SK-N-SH (cell line): ENCODE measurements around the gene CD28. TPM values are rescaled to one million over a fixed set of nuclear protein-coding genes. Genes with fewer than 3 reads are reported as not detected.

ENCODE experiments used
- CTCF ChIA-PET: fragments of 300-600, 350-600 bp; formaldehyde crosslinking; extraction: SDS; loops from one replicate; lab custom pipeline; 2021; lab: Yijun Ruan, JAX
- POLR2A ChIA-PET: fragments of 350-600 bp; sonication (Branson Sonifier 250); formaldehyde crosslinking; extraction: SDS; loops from one replicate; lab custom pipeline; 2020; ENCODE audit warnings: antibody characterized with exemption, inconsistent platforms; lab: Yijun Ruan, JAX
- DNase-seq: peaks from one replicate; pipeline ENCODE4 v3.0.0; 2012
- H2AFZ ChIP-seq: fragments of 200-600 bp; sonication (generic); 2 replicates; pipeline ENCODE4 v1.8.1; 2016; ENCODE audit warnings: antibody characterized with exemption, mild to moderate bottlenecking, low read depth
- H3F3A ChIP-seq: fragments of 200-600 bp; sonication (generic); replicated peaks from 2 replicates; pipeline ENCODE3; 2016; ENCODE audit warnings: antibody characterized with exemption, mild to moderate bottlenecking; ENCODE audit not compliant: insufficient read depth
- H3K27ac ChIP-seq, 2 experiments: fragments of 200-500 bp in 1 of 2; fragments of 200-600 bp in 1 of 2; sonication (Bioruptor generic) in 1 of 2; sonication (generic), shearing (Covaris generic) in 1 of 2; 2 replicates each; pipeline versions ENCODE4 v1.5.1 to v1.6.1; 2014 to 2016; ENCODE audit warnings: low read depth in 2 of 2, inconsistent platforms in 1 of 2, low read length in 1 of 2, mild to moderate bottlenecking in 1 of 2, mixed read lengths in 1 of 2
- H3K27me3 ChIP-seq: fragments of 200-600 bp; sonication (generic), shearing (Covaris generic); 2 replicates; pipeline ENCODE4 v1.6.1; 2016; ENCODE audit warnings: mixed run types; ENCODE audit not compliant: insufficient read depth
- H3K36me3 ChIP-seq, 2 experiments: fragments of 200-500 bp in 1 of 2; fragments of 200-600 bp in 1 of 2; sonication (Bioruptor generic) in 1 of 2; sonication (generic) in 1 of 2; replicated peaks in 1 of 2; 2 replicates each; pipeline versions ENCODE3 to v1.5.1; 2014 to 2016; ENCODE audit warnings: low read length in 1 of 2, mild to moderate bottlenecking in 1 of 2; ENCODE audit not compliant: insufficient read depth in 2 of 2, control insufficient read depth in 1 of 2
- H3K4me1 ChIP-seq, 2 experiments: fragments of 200-500 bp in 1 of 2; fragments of 200-600 bp in 1 of 2; sonication (Bioruptor generic) in 1 of 2; sonication (generic), shearing (Covaris generic) in 1 of 2; 2 replicates each; pipeline versions ENCODE4 v1.5.1 to v1.6.1; 2014 to 2016; ENCODE audit warnings: low read depth in 1 of 2, low read length in 1 of 2, mixed run types in 1 of 2; ENCODE audit not compliant: insufficient read depth in 2 of 2, control insufficient read depth in 1 of 2
- H3K4me2 ChIP-seq: fragments of 200-600 bp; sonication (generic), shearing (Covaris generic); 2 replicates; pipeline ENCODE4 v1.6.1; 2017; ENCODE audit warnings: mixed run types
- H3K4me3 ChIP-seq, 2 experiments: fragments of 200-500 bp in 1 of 2; fragments of 200-600 bp in 1 of 2; sonication (Bioruptor generic) in 1 of 2; sonication (generic), shearing (Covaris generic) in 1 of 2; 2 replicates each; pipeline versions ENCODE4 v1.5.1 to v1.8.1; 2014 to 2016; ENCODE audit warnings: low read depth in 2 of 2, inconsistent platforms in 1 of 2, low read length in 1 of 2, mild to moderate bottlenecking in 1 of 2, mixed read lengths in 1 of 2, moderate library complexity in 1 of 2
- H3K79me2 ChIP-seq: fragments of 200-600 bp; sonication (generic); 2 replicates; pipeline ENCODE4 v1.8.1; 2017; ENCODE audit warnings: mild to moderate bottlenecking; ENCODE audit not compliant: insufficient read depth
- H3K9ac ChIP-seq: fragments of 200-600 bp; sonication (generic); 2 replicates; pipeline ENCODE4 v1.6.1; 2017; ENCODE audit warnings: mixed run types
- H3K9me2 ChIP-seq: fragments of 200-600 bp; sonication (generic); 2 replicates; pipeline ENCODE4 v1.6.1; 2017; ENCODE audit warnings: mixed run types
- H3K9me3 ChIP-seq: fragments of 200-600 bp; sonication (generic); 2 replicates; pipeline ENCODE4 v1.6.1; 2017; ENCODE audit warnings: mixed run types, mild to moderate bottlenecking, moderate library complexity
- H4K20me1 ChIP-seq: fragments of 200-600 bp; sonication (generic); 2 replicates; pipeline ENCODE4 v1.6.1; 2017; ENCODE audit warnings: mild to moderate bottlenecking, mixed run types; ENCODE audit not compliant: insufficient read depth
- EZH2phosphoT487 ChIP-seq: fragments of 200-600 bp; sonication (generic); IDR thresholded peaks from 2 replicates; pipeline ENCODE4 v1.6.1; 2017; ENCODE audit warnings: low read depth, mixed run types, mild to moderate bottlenecking, antibody characterized with exemption, moderate library complexity, borderline replicate concordance
- FOXJ3 ChIP-seq: sonication (generic); formaldehyde crosslinking; IDR thresholded peaks from 2 replicates; pipeline ENCODE4 v1.5.1; 2020; ENCODE audit warnings: mild to moderate bottlenecking, missing genetic modification reagents
- GABPA ChIP-seq: IDR thresholded peaks from 2 replicates; pipeline ENCODE4 v1.4.0; 2012; ENCODE audit warnings: low read depth, mild to moderate bottlenecking
- IRF3 ChIP-seq: fragments of 150-350 bp; IDR thresholded peaks from 2 replicates; pipeline ENCODE4 v1.6.1; 2016; ENCODE audit warnings: mild to moderate bottlenecking, low read depth, low read length
- NFIC ChIP-seq: IDR thresholded peaks from 2 replicates; pipeline ENCODE4 v1.4.0; 2012; ENCODE audit warnings: borderline replicate concordance
- NRF1 ChIP-seq: IDR thresholded peaks from 2 replicates; pipeline ENCODE4 v1.6.1; 2012; ENCODE audit warnings: low read depth, mild to moderate bottlenecking, low read length
- RAD21 ChIP-seq: IDR thresholded peaks from 2 replicates; pipeline ENCODE4 v1.6.1; 2012; ENCODE audit warnings: mild to moderate bottlenecking, low read length
- RCOR1 ChIP-seq: fragments of 150-350 bp; IDR thresholded peaks from 2 replicates; pipeline ENCODE4 v1.6.1; 2017; ENCODE audit warnings: antibody characterized with exemption, low read length
- SIN3A ChIP-seq: IDR thresholded peaks from 2 replicates; pipeline ENCODE4 v1.6.1; 2012; ENCODE audit warnings: low read depth, mild to moderate bottlenecking, low read length, moderate library complexity, borderline replicate concordance
- WGBS: methylation state at CpG from one replicate; pipeline ENCODE4 v1.1.6; 2017; ENCODE audit warnings: low lambda C conversion rate; 5-methylcytosine and 5-hydroxymethylcytosine counted together
- polyA plus RNA-seq, 3 experiments: library from polyadenylated mRNA; depleted of rRNA; stranded (reverse); fragments of >200 nt; gene quantifications; 2 replicates each; pipeline ENCODE4 v1.2.3, GENCODE V29; 2012
- TF ChIP-seq, protein P1 (sequence below): IDR thresholded peaks from 2 replicates; pipeline ENCODE4 v1.6.1; 2012; ENCODE audit warnings: mild to moderate bottlenecking, low read depth, low read length, moderate library complexity
- TF ChIP-seq, protein P2 (sequence below): IDR thresholded peaks from 2 replicates; pipeline ENCODE4 v1.4.0; 2012; ENCODE audit warnings: low read depth
- TF ChIP-seq, protein P3 (sequence below): fragments of 200-600 bp; sonication (generic); IDR thresholded peaks from 2 replicates; pipeline ENCODE4 v1.6.1; 2017; ENCODE audit warnings: antibody characterized with exemption, mild to moderate bottlenecking, moderate library complexity

CD28 gene
- polyA plus RNA-seq, 1 of the 3 experiments (the other 2 are of a cell fraction): 0.05 TPM

DNA sequence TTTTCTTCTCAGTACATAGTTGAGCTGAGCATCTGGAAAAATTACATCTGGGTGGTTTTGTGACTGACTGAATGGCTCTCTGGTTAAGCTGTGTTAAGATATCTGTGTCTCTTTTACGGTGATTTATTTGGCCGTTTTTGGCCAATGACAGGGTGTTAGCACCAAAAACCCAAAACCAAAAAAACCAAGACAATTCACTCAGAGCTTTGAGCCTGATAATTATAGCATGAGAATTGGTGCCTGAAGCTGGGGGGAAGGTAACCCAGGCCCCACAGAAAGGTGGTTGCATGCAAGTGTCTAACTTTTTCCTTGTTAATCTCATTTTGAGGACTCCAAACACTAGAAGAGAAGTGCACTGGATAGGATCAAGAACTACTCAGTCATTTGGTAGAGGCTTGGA, 4.5 kb downstream of the CD28 start (continued):
- TF ChIP-seq, protein P1, sequence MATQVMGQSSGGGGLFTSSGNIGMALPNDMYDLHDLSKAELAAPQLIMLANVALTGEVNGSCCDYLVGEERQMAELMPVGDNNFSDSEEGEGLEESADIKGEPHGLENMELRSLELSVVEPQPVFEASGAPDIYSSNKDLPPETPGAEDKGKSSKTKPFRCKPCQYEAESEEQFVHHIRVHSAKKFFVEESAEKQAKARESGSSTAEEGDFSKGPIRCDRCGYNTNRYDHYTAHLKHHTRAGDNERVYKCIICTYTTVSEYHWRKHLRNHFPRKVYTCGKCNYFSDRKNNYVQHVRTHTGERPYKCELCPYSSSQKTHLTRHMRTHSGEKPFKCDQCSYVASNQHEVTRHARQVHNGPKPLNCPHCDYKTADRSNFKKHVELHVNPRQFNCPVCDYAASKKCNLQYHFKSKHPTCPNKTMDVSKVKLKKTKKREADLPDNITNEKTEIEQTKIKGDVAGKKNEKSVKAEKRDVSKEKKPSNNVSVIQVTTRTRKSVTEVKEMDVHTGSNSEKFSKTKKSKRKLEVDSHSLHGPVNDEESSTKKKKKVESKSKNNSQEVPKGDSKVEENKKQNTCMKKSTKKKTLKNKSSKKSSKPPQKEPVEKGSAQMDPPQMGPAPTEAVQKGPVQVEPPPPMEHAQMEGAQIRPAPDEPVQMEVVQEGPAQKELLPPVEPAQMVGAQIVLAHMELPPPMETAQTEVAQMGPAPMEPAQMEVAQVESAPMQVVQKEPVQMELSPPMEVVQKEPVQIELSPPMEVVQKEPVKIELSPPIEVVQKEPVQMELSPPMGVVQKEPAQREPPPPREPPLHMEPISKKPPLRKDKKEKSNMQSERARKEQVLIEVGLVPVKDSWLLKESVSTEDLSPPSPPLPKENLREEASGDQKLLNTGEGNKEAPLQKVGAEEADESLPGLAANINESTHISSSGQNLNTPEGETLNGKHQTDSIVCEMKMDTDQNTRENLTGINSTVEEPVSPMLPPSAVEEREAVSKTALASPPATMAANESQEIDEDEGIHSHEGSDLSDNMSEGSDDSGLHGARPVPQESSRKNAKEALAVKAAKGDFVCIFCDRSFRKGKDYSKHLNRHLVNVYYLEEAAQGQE: no peak
- TF ChIP-seq NRF1: no peak

DNA sequence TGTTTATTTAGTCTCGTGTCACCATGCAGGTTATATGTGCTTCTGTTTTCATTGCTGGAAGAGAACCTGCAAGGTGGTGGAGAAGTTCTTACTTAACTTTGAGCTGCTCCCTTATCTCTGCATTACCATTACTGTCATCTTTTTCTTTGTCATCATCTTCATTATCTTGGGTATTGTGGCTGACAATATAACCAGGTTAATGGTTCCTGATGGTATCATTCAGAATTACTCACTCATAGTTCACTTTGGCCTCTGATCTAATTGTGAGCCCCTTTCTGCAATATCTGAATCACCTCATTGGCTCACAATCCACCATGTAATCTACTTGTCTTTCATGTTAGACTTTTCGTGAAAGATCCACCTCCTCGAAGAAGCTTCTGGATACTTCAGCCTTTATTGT, 5.0 kb downstream of the CD28 start:
- Histone ChIP-seq H3K4me3 (no peak overlapping the region), H3K4me1 (no peaks in the 10 kb centered on the region), H4K20me1 (no peaks in the 10 kb centered on the region), H3K79me2 (no peaks in the 10 kb centered on the region), H3K9ac (no peak overlapping the region), H3K4me2 (no peak overlapping the region), H3F3A (no peaks in the 10 kb centered on the region), H3K27me3 (no peaks in the 10 kb centered on the region), H3K9me3 (no peaks in the 10 kb centered on the region), H3K36me3 (no peaks in the 10 kb centered on the region), H3K9me2 (no peaks in the 10 kb centered on the region), H2AFZ (no peak overlapping the region), H3K27ac (no peak overlapping the region)
- 84% methylated on average over 3 of the region's 3 CpGs for WGBS
- TF ChIP-seq FOXJ3 (CRISPR knock-in tag) (no peak), GABPA (no peak), EZH2phosphoT487 (no peak), SIN3A (no peak), RCOR1 (no peak), RAD21 (no peak), NFIC (no peak), IRF3 (no peak)
- TF ChIP-seq, protein P2, sequence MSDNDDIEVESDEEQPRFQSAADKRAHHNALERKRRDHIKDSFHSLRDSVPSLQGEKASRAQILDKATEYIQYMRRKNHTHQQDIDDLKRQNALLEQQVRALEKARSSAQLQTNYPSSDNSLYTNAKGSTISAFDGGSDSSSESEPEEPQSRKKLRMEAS: no peak
- TF ChIP-seq, protein P3, sequence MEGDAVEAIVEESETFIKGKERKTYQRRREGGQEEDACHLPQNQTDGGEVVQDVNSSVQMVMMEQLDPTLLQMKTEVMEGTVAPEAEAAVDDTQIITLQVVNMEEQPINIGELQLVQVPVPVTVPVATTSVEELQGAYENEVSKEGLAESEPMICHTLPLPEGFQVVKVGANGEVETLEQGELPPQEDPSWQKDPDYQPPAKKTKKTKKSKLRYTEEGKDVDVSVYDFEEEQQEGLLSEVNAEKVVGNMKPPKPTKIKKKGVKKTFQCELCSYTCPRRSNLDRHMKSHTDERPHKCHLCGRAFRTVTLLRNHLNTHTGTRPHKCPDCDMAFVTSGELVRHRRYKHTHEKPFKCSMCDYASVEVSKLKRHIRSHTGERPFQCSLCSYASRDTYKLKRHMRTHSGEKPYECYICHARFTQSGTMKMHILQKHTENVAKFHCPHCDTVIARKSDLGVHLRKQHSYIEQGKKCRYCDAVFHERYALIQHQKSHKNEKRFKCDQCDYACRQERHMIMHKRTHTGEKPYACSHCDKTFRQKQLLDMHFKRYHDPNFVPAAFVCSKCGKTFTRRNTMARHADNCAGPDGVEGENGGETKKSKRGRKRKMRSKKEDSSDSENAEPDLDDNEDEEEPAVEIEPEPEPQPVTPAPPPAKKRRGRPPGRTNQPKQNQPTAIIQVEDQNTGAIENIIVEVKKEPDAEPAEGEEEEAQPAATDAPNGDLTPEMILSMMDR: no peak
- CTCF ChIA-PET: interaction anchor here (0.6 to 0.7 kb wide), 2 partner anchors 217 to 245 kb away, joined by 3 read pairs; no protein-coding TSS in a partner anchor
- no peak for DNase-seq
- POLR2A ChIA-PET: no interaction called here
